ENCODE measurements around the gene NOTO.

The NOTO gene

GRCh38 chr2:73203055-73203681 is 794 bp downstream of the NOTO start:
- DNase-seq, result no peak

GRCh38 chr2:73205611-73206010 is 3.2 kb downstream of the NOTO start:
- no peak for DNase-seq

DNA sequence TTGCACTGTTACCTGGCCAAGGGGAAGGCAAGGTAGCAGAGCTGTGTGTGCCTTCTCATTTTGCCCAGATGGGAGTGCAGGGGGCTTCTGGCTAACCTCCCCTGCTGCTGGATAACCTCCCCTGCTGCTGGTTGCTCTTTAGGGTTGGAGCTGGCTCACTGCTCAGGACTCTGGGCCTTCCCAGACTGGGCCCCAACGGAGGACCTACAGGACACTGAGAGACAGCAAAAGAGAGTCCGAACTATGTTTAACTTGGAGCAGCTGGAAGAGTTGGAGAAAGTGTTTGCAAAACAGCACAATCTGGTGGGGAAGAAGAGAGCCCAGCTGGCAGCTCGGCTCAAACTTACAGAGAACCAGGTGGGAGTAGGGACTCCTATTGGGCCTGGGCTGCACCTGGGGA is 5.9 kb downstream of the NOTO start:
- DNase-seq, result no peak

- no peak for DNase-seq
Measured at GRCh38 chr2:73210019-73210418, 7.6 kb downstream of the NOTO start.

DNA sequence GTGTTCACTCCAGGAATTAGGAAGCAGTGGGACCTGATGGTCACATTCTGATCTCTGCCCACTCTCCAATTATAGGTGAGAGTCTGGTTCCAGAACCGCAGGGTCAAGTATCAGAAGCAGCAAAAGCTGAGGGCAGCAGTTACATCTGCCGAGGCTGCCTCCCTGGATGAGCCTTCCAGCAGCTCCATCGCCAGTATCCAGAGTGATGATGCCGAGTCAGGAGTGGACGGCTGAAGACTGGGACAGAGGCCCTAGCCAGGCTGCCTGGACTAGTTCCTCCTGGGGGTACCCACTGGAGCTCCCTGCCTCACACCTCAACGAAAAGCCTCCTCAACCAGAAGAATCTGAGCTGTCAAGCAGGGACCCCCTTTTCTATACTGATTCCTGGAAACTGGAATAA is 8.3 kb downstream of the NOTO start:
- no peak for DNase-seq

DNA sequence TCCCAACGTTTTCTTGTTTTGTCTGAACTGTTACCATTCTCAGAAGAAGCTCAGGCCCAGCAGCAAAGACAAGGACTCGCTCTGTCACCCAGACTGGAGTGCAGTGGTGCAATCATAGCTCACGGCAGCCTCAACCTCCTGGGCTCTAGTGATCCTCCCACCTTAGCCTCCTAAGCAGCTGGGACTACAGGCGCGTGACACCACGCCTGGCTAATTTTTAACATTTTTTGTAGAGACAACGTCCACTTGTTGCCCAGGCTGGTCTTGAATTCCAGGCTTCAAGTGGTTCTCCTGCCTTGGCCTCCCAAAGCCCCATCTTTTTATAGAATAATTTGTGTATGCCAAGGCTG is 9.7 kb downstream of the NOTO start:
- DNase-seq, result no peak

- DNase-seq, result peak; percentile 73
Measured at GRCh38 chr2:73212448-73213176, 10.2 kb downstream of the NOTO start.

DNA sequence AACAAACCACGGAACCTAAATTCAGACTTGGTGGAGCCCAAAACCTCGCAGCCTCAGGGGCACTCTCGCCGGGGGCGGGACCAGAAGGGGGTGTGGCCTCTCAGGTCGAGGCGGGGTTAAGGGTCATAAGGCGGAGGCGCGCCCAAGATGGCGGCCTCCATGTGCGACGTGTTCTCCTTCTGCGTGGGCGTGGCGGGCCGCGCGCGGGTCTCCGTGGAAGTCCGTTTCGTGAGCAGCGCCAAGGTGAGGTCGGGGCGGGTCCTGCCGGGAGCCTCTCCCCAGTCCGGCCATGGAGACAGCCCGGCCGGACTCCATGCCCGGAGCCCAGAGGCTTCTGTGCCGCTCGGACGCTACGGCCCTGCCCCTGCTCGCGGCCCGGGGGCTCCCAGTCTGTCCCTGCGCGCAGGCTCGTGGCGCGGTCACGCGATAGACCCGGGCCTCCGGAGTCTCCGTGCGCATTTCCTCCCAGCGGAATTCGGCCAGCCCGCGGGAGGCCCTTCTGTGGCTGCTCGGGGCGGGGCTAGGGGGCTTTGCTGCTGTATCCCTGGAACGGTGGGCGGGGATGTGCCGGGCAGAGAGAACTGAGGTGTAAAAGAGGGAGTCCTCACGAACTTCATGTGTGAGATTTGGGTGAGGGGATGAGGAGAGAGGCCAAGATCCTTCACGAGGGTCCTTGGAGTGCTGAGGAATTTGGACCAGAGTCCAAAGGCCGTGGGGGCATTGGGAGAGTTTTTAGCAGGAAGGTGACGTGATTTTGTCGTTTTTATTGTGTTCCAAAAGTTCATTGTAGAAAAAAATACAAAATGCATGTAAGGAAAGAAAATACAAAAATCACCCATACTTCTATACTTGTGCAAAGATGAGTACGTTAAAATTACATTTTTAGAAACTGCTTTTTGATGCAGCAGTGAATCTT is 12.0 kb downstream of the NOTO start, which contains the start of gene SMYD5:
Gene SMYD5, plus strand, starts transcription at position 126 of the 916 bp plus-strand sequence. Its CDS starts 22 bp downstream, at position 148.
- DNase-seq, result peak; percentile 91

GRCh38 chr2:73215254-73215653 is 12.9 kb downstream of the NOTO start:
- DNase-seq, result no peak

GRCh38 chr2:73217160-73217559 is 14.8 kb downstream of the NOTO start:
- no peak for DNase-seq

GRCh38 chr2:73217826-73218225 is 15.5 kb downstream of the NOTO start:
- no peak for DNase-seq

DNA sequence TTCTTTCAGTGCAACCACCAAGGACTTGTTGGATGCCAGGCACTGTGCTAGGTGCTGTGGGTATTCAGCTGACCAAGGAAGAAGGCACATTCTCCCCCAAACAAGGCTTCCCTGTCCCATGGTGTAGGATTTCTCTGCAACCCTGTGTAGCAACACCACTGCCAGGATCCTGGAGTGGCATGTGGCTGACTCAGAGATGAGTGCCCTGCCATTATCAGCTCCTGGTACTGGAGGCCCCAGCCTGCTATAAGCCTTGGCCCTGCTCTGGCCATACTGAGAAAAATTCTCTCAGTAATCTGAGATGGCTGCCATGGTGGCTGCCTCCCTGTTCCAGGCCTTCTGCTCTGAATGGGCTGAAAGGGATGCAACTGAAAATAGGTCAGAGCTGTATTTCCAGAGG is 15.9 kb downstream of the NOTO start:
- no peak for DNase-seq

GRCh38 chr2:73223821-73224220 is 21.4 kb downstream of the NOTO start:
- DNase-seq, result no peak

GRCh38 chr2:73225513-73226360 is 23.4 kb downstream of the NOTO start:
- DNase-seq, result no peak

- no peak for DNase-seq
Measured at GRCh38 chr2:73227086-73227485, 24.7 kb downstream of the NOTO start.

- no peak for DNase-seq
Measured at GRCh38 chr2:73228631-73229030, 26.3 kb downstream of the NOTO start.

DNA sequence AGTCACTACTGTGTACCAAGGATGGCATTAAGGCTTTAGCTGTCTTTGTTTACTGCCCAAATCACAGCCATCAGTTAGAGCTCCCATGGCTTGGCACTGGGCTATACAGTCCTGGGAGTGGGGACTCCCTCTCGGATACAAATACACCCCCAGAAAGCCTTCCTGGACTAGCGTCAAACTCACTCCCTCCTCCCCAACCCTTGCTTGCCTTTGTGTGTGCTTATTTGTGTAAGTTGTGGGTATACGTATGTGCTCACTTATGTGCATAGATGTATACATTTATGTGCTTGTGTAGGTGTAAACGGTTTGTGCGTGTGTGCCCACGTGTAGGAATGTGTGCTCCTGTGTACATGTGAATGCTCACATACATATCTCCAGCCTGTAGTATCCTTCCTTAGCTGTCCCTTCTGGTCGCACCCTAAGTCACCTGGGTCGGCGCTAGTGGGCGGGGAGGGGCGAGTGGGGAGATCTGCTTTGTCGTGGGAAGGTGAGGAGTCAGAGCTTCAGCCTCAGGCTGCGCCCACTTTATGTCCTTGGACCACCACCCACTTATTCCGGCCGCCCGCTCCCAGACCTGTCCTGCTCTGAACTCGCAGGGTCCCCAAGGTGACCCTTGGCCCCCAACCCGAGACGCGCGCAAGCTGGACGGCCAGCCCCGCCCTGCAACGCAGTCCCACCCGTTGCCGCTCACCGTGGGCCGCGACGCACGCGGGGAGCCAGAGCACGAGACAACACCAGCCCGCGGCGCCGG is 30.2 kb downstream of the NOTO start:
- DNase-seq, result peak; percentile 37

GRCh38 chr2:73233154-73233931 is 31.0 kb downstream of the NOTO start, which contains the start of gene PRADC1:
Gene PRADC1 (minus strand): TSS chr2:73233239. CDS start chr2:73233160, 79 bp downstream.
- peak; percentile 99 for DNase-seq

DNA sequence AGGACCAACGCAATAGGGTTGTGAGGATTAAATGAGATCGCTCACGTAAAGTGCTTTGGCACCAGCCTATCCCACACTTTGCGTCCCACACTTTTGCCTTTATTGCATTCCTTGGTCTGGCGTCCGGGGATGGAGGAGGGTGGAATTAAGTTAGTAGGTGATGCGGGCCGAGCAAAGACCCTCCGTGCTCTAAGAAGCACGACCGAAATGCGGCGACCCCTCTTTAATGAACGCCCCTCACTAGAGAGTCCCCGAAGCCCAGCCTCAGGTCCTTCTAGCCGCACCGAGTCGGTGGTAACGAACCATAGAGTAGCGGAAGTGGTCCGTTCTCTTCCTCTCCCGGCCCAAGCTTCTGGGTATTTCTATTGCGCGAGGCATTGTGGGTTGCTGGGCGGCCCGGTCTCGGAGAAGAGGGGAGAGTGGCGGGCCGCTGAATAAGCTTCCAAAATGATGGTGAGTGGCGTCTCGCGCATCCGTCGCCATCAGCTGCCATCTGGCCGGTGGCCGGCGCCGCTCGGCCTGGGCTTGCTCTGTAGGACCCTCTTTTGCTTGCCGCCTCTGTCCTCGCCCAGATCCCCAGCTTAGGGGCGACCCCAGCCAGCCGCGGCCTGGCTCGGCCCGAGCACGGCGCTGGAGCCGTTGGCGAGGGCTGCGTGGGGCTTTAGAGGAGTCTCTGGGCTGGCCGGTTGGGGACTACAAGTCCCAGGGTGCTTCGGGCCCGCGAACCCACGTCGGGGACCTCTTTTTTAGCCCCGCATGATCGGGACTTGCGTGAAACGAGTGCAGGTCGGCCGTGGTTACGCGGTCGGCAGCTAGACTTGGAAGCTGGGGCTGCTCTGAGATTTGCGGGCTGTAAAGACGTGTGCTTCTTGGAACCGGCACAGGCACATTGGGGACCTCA is 31.8 kb downstream of the NOTO start, which contains the start of gene CCT7:
Gene CCT7, plus strand, starts transcription at position 377 of the 901 bp plus-strand sequence. Its CDS starts 71 bp downstream, at position 448.
- peak; percentile 94 for DNase-seq
